Islet of Langerhans (tissue), 1 donor: Measurements from ENCODE around the gene ARMC12.

Experiments used
- FAIRE-seq: peaks from one replicate; lab custom pipeline; 2011; peaks lifted over from hg19 to GRCh38; lab: Jason Lieb, UNC

The ARMC12 gene

GRCh38 chr6:35736253-35736894 lies 458 bp upstream of the ARMC12 start:
- no peak for FAIRE-seq

GRCh38 chr6:35737413-35738211 lies 780 bp downstream of the ARMC12 start:
- FAIRE-seq: no peak

GRCh38 chr6:35739645-35740524 lies 3.1 kb downstream of the ARMC12 start:
- no peak for FAIRE-seq

DNA sequence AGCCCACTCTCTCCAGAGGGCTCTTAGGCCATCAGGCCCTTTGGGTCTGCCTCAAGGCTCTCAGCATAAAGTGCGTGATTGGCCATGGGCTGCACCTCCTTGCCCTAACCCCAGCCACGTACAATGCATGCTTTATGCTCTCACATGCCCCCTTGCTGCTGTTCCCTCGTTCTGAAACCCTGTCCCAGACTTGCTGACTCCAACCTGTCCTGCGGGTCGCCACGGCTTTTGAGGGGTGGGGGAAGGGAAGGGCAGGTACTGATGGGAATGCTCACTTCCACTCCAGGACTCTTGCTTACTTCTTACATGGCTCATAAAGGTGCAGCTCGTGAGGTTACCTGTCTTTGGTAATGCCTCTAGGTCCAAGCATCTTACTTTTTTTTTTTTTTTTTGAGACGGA lies 6.0 kb downstream of the ARMC12 start:
- no peak for FAIRE-seq

GRCh38 chr6:35745509-35745908 lies 8.7 kb downstream of the ARMC12 start:
- no peak for FAIRE-seq

DNA sequence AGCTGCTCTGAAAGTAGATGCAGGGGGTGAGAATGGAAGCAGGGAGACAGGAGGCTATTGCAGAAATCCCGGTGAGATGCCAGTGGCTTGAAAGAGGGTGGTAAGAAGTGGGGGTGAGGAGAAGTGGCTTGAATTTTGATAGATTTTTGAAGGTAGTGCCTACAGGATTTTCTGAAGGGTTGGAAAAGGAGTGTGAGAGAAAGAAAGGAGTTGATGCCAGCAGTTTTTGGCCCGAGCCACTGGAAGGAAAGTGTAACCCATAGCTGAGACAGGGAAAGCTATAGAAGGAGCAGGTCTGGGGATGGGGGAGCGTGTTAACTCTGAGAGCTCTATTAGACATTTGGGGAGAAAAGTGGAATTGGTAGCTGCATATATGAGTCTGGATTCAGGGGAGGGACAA lies 9.7 kb downstream of the ARMC12 start:
- no peak for FAIRE-seq

DNA sequence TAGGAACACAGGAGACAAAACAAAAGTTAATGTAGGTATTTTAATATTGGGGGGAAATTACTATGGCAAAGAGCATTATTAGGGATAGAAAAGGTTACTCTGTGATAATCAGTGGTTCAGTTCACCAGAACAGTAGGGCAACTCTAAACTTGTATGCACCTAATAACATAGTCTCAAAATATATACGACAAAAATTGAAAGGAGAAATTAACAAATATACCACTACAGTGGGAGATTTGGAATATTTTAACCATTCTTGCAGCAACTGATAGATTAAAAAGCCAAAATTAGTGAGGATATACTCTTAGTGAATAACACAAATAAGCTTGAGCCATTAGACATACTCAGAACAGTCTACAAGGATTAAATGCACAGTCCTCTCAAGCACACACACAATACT lies 11.0 kb downstream of the ARMC12 start:
- FAIRE-seq: no peak

DNA sequence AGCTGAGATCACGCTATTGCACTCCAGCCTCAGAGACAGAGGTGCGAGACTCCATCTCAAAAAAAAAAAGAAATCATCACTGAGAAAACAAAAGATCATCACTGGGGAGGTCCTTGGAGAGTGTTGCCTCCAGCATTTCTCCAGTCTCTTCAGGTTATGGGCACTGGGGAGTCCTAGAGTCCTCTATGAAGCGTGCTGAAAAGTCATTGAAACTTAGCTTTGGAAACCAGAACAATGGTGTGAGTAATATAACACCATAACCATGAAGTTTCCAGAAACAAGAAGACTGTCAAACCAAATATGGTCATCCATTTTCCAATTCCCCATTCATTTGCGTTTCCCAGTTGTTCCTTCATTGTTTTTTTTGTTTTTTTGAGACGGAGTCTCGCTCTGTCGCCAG lies 13.7 kb downstream of the ARMC12 start:
- no peak for FAIRE-seq

DNA sequence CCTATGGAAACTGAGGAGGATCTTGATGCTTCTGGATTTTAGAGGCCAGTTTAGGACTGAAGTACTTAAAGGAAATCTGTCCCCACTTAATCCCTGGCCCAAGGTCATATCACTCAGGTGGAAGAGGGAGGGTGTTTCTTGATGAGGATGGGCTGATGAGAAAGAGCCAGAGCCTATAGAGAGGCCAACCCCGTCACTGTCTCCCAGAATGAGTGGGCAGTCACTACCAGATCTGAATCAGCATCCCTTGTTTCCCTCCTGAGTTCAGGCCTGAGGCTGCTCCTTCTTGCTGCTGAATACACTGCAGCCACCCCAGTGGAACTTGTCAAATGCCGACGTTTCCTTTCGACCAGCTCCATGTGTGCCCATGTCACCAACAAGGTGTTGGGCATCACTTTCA lies 14.8 kb downstream of the ARMC12 start:
- FAIRE-seq: no peak

DNA sequence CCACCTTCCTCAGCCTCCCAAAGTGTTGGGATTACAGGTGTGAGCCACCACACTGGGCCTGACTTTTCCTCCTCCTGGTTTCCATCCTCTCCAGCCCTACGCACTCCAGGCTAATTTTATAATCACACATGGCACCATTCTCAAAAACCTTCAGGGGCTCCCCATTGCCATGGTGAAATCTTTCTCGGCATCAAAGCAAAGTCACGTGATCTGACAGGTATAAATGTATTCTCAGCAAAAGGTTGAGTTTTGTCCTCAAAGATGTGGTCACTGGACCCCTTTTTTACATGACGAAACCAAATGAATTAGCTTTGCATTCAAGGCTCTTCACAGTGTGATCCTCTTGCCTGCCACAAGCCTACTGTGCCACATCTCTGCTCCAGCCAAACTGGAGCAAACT lies 15.5 kb downstream of the ARMC12 start:
- FAIRE-seq: no peak

- no peak for FAIRE-seq
These were observed 17.8 kb downstream of the ARMC12 start for GRCh38 chr6:35754452-35755277.

DNA sequence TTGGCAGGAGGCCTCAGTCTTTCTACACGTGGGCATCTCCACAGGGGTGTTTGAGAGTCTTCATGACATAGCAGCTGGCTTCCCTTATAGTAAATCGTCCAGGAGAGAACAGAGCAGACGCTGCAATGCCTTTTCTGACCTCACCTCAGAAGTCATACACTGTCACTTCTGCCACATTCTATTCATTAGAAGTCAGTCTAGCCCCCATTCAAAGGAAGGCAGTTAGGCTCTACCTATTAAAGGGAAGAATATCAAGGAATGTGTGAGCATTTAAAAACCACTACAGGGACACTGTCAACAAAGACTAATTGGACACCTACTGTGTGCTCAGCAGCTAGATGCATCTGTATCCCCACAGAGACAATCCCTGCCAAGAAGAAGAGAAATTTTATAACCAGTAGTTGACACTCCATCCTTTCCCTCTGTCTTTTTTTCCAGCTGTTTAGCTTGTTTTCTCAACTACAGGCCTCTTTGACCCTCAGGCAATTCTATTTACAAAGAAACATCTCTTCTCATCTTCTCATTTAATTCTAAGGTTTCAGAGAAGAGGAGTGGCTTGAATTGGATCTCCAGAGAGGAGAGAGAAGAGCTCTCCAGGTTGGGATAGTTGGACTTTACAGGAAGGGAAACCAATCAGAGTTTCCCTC lies 18.6 kb downstream of the ARMC12 start:
- no peak for FAIRE-seq

GRCh38 chr6:35757456-35758123 lies 20.8 kb downstream of the ARMC12 start:
- no peak for FAIRE-seq

- FAIRE-seq: no peak
These were observed 22.6 kb downstream of the ARMC12 start for GRCh38 chr6:35759426-35759825.

- FAIRE-seq: no peak
These were observed 28.9 kb downstream of the ARMC12 start for GRCh38 chr6:35765739-35766138.

DNA sequence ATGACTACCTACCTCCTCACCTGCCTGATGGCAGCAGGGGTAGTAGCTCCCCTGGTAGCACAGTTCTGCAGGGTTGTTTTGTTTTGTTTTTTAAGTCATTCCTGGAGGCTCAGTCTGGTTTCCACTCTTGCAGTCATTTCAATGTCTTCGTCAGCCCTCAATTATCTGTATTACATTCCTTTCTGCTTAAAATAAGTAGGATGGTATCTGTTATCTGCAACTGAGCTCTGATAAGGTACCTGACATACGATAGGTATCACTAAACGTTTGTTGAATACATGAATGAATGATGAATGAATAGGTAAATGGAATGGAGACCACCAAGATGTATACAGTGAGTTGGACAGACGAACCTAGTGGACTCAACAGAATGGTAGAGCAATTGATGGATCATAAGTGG lies 32.4 kb downstream of the ARMC12 start:
- no peak for FAIRE-seq

DNA sequence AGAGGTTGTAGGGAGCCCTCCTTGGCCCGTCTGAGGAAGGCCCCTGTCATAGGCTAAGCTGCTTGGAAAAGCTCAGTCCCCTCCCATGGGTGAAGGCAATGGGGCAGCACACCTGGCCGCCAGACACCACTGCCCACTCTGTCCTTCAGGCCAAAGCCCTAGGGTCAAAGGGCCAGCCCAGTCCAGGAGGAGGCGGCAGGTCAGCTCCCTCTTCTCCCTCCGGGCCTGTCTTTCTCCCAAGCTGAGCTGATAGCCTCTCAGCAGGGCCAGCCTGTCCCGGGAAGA lies 34.5 kb downstream of the ARMC12 start:
- FAIRE-seq: no peak

GRCh38 chr6:35774116-35774794 lies 37.4 kb downstream of the ARMC12 start:
- FAIRE-seq: no peak

- FAIRE-seq: no peak
These were observed 38.2 kb downstream of the ARMC12 start for GRCh38 chr6:35775031-35775430.

- FAIRE-seq: no peak
These were observed 39.8 kb downstream of the ARMC12 start, which contains the start of gene CLPSL2 for GRCh38 chr6:35776364-35777215. TSS of gene CLPSL2 (plus strand) at chr6:35776598. CDS start at chr6:35776619, 21 bp downstream.
